ENCODE results near the gene EIF3CL.
"Not testable (repeated sequence)": the region's sequence is repeated elsewhere in the genome, so short reads cannot be mapped to it uniquely, and the experiment has no call there.

EIF3CL gene

GRCh38 chr16:28403220-28404072 lies at the start of gene EIF3CL:
Gene EIF3CL (minus strand): TSS chr16:28403841. CDS start chr16:28403618, 223 bp downstream.
- TF ChIP-seq CTCF (IDR thresholded peaks at IDR 0.05), result not testable (repeated sequence)

GRCh38 chr16:28363408-28363807 lies 40.2 kb downstream of the EIF3CL start, which contains the start of gene NPIPB6:
Gene NPIPB6 (minus strand): TSS chr16:28363508. CDS start chr16:28362822, 686 bp downstream.
- not testable (repeated sequence) for TF ChIP-seq CTCF (IDR thresholded peaks at IDR 0.05)
